ENCODE results near the gene VPS72.

The VPS72 gene

GRCh38 chr1:151144474-151145303, 45.3 kb downstream of the VPS72 start:
- DNase-seq, result no peak

- DNase-seq, result no peak
Observed at GRCh38 chr1:151143986-151144385, 46.0 kb downstream of the VPS72 start.

GRCh38 chr1:151143057-151143435, 47.0 kb downstream of the VPS72 start:
- no peak for DNase-seq

GRCh38 chr1:151142411-151143056, 47.5 kb downstream of the VPS72 start:
- no peak for DNase-seq

- no peak for DNase-seq
Observed at GRCh38 chr1:151137789-151138188, 52.2 kb downstream of the VPS72 start.

GRCh38 chr1:151135433-151136385, 54.3 kb downstream of the VPS72 start:
- DNase-seq, result no peak

- DNase-seq, result no peak
Observed at GRCh38 chr1:151134991-151135390, 55.0 kb downstream of the VPS72 start.

- DNase-seq, result no peak
Observed at GRCh38 chr1:151134396-151134795, 55.6 kb downstream of the VPS72 start.

GRCh38 chr1:151133018-151133806, 56.8 kb downstream of the VPS72 start:
- no peak for DNase-seq

- no peak for DNase-seq
Observed at GRCh38 chr1:151132335-151133017, 57.5 kb downstream of the VPS72 start.

- no peak for DNase-seq
Observed at GRCh38 chr1:151131701-151132334, 58.2 kb downstream of the VPS72 start.

GRCh38 chr1:151130987-151131586, 58.9 kb downstream of the VPS72 start:
- DNase-seq, result peak; percentile 48 to 64

- DNase-seq, result no peak
Observed at GRCh38 chr1:151128800-151129199, 61.2 kb downstream of the VPS72 start.

All from hippocampal formation (tissue), 2 donors.